HEK293 (cell line): ENCODE results near the gene ANKRD6.

Experiments used
- CTCF ChIP-seq: fragments of 450-650 bp; formaldehyde crosslinking; IDR thresholded peaks from 2 replicates; pipeline ENCODE4 v1.5.1; 2016; ENCODE audit warnings: missing biosample characterization, missing genetic modification characterization
- ZBTB6 ChIP-seq: fragments of 450-650 bp; formaldehyde crosslinking; IDR thresholded peaks from 2 replicates; pipeline ENCODE4 v1.5.1; 2017; ENCODE audit warnings: missing biosample characterization, missing genetic modification characterization
- ZNF670 ChIP-seq: fragments of 450-650 bp; formaldehyde crosslinking; IDR thresholded peaks from 2 replicates; pipeline ENCODE4 v1.5.1; 2016; ENCODE audit warnings: missing biosample characterization, missing genetic modification characterization, low read depth

- TF ChIP-seq CTCF (tag by site-specific recombination) (no peak), ZBTB6 (tag by site-specific recombination) (no peak), ZNF670 (no peak)
Observed at GRCh38 chr6:89526563-89526869, 93.6 kb downstream of the ANKRD6 start.
